Measurements from ENCODE around the gene SLC5A6.

DNA sequence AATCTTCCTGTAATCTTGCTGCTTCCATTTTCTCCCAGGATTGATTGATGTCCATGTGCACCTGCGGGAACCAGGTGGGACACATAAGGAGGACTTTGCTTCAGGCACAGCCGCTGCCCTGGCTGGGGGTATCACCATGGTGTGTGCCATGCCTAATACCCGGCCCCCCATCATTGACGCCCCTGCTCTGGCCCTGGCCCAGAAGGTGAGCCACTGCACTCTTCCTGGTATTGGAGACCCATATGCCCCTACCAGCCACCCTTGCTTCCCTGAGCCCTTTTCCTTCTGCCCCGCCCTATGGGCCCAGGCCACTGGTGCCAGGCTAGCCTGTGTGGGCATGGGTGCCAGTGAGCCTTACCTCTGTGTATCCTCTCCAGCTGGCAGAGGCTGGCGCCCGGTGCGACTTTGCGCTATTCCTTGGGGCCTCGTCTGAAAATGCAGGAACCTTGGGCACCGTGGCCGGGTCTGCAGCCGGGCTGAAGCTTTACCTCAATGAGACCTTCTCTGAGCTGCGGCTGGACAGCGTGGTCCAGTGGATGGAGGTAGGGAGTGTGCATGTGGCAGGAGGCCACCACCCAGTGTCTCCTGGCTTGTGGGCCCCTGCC lies 25.4 kb upstream of the SLC5A6 start:
- TF ChIP-seq CTCF (IDR thresholded peaks at IDR 0.05; ENCODE audit: control extremely low read depth in 1 of 3, insufficient read depth in 1 of 3, low read depth in 1 of 3, low read length in 3 of 3): no peak
- no peak for TF ChIP-seq MAFK (IDR thresholded peaks at IDR 0.05; ENCODE audit: low read depth, low read length)
- no peak for TF ChIP-seq POLR2A (IDR thresholded peaks at IDR 0.05; ENCODE audit: control extremely low read depth in 1 of 2, low read depth in 2 of 2, low read length in 2 of 2)
- no peak for TF ChIP-seq CEBPB (IDR thresholded peaks at IDR 0.05; ENCODE audit: low read depth, low read length)
- TF ChIP-seq GTF2F1 (IDR thresholded peaks at IDR 0.05; ENCODE audit: borderline replicate concordance, low read depth, low read length): no peak
- TF ChIP-seq SP4 (IDR thresholded peaks at IDR 0.05; ENCODE audit: low read length): no peak
- TF ChIP-seq JUN (IDR thresholded peaks at IDR 0.05; ENCODE audit: low read depth, low read length): no peak
- TF ChIP-seq USF2 (IDR thresholded peaks at IDR 0.05; ENCODE audit: low read length): no peak
- no peak for TF ChIP-seq RFX5 (IDR thresholded peaks at IDR 0.05; ENCODE audit: borderline replicate concordance, low read depth, low read length)
- no peak for TF ChIP-seq SRF (IDR thresholded peaks at IDR 0.05; ENCODE audit: low read depth, low read length)
- TF ChIP-seq RXRA (IDR thresholded peaks at IDR 0.05; ENCODE audit: insufficient read depth, low read depth, low read length): no peak
- TF ChIP-seq POLR2AphosphoS5 (IDR thresholded peaks at IDR 0.05; ENCODE audit: low read depth, low read length): no peak
- no peak for TF ChIP-seq PHF8 (conservative IDR thresholded peaks at IDR 0.05; ENCODE audit: low read depth, low read length)
